ENCODE data around the gene OAF.

GRCh38 chr11:120226714-120227113, 15.9 kb downstream of the OAF start:
- TF ChIP-seq POLR2AphosphoS5 (IDR thresholded peaks at IDR 0.05; ENCODE audit: low read depth) (no peak), REST (IDR thresholded peaks at IDR 0.05; ENCODE audit: insufficient replicate concordance, low read depth) (no peak)
- TF ChIP-seq, protein P1, sequence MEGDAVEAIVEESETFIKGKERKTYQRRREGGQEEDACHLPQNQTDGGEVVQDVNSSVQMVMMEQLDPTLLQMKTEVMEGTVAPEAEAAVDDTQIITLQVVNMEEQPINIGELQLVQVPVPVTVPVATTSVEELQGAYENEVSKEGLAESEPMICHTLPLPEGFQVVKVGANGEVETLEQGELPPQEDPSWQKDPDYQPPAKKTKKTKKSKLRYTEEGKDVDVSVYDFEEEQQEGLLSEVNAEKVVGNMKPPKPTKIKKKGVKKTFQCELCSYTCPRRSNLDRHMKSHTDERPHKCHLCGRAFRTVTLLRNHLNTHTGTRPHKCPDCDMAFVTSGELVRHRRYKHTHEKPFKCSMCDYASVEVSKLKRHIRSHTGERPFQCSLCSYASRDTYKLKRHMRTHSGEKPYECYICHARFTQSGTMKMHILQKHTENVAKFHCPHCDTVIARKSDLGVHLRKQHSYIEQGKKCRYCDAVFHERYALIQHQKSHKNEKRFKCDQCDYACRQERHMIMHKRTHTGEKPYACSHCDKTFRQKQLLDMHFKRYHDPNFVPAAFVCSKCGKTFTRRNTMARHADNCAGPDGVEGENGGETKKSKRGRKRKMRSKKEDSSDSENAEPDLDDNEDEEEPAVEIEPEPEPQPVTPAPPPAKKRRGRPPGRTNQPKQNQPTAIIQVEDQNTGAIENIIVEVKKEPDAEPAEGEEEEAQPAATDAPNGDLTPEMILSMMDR (IDR thresholded peaks at IDR 0.05; ENCODE audit: insufficient read depth, low read length) = no peak
